ENCODE data around the gene FAM151A.

The FAM151A gene

GRCh38 chr1:54593571-54594160, 29.7 kb downstream of the FAM151A start:
- Histone ChIP-seq H3K9me3 (no peaks in the 10 kb centered on the region), H3K27me3 (no peaks in the 10 kb centered on the region), H3K4me1 (no peaks in the 10 kb centered on the region), H3K27ac (no peak overlapping the region), H3K36me3 (peaks cover 31 to 68% (median 41%) of the 10 kb centered on the region in 3 donors), H3K4me3 (no peak overlapping the region)
- intact Hi-C loops (cut with DNase I; ENCODE audit: low total_unique reads) = no loop called here
- no peak for TF ChIP-seq CTCF (IDR thresholded peaks at IDR 0.05)
- DNase-seq = no peak

- intact Hi-C loops (cut with DNase I; ENCODE audit: low total_unique reads) = no loop called here
- no peaks in the 10 kb centered on the region for H3K4me1 ChIP-seq
- peaks cover 18 to 56% (median 23%) of the 10 kb centered on the region in 3 donors for H3K36me3 ChIP-seq
Observed at GRCh38 chr1:54591127-54591756, 32.1 kb downstream of the FAM151A start.

GRCh38 chr1:54588377-54588776, 34.9 kb downstream of the FAM151A start:
- peaks cover 0 to 2% (median under 1%) of the 10 kb centered on the region in 4 donors for H3K4me1 ChIP-seq
- no peak overlapping the region for H3K27ac ChIP-seq
- no peaks in the 10 kb centered on the region for H3K9me3 ChIP-seq
- TF ChIP-seq CTCF (IDR thresholded peaks at IDR 0.05) = no peak
- H3K36me3 ChIP-seq = peaks cover 0 to 27% (median 15%) of the 10 kb centered on the region in 3 donors
- H3K4me3 ChIP-seq = no peak overlapping the region
- no peak for DNase-seq
- no peaks in the 10 kb centered on the region for H3K27me3 ChIP-seq
- intact Hi-C loops (cut with DNase I; ENCODE audit: low total_unique reads) = no loop called here

More at GRCh38 chr1:54591127-54591756, 32.1 kb downstream of the FAM151A start:
- DNase-seq = no peak
- Histone ChIP-seq H3K9me3 (no peaks in the 10 kb centered on the region), H3K27ac (no peak overlapping the region), H3K4me3 (no peak overlapping the region), H3K27me3 (no peaks in the 10 kb centered on the region)
- TF ChIP-seq CTCF (IDR thresholded peaks at IDR 0.05) = no peak

DNA sequence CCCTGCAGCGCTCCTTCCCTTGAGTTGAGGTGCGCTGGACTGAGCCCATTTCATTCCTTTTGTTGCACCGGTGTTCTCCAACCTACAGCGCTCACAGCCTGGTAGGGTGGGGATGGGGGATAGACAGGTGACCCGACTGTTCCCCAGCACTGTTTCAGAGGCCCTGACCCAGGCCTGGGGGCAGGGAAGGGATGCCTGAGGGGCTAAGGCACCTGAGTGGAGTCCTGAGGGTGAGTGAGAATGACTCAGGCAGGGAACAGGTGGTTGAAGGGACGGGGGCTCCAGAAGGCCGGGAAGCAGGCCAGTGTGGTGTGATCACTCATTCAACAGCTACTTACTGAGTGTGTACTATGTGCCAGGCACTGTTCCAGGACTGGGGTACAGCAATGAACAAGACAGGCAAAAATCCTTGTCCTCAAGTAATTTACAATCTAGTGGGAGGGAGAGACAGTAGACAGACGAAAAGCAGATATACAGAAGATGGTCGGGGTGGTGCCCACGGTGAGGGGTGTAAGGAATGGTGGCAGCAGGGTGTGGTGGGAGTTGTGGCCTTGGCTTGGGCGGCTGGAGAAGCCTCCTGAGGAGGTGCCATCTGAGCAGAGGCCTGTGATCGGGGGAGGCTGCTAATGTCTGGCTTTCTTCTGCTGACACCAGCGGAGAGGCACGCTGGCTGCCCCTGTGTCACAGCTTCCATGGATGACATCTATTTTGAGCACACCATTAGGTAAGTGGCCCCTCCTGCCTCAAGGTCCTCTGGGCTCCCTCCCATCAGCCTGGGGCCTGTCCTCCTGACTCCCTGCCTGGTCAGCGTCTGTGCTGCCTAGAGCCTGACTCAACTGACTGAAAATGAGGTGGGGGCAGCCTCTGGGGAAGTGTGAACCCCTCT, 37.9 kb downstream of the FAM151A start:
- no peak for DNase-seq
- intact Hi-C loops (cut with DNase I; ENCODE audit: low total_unique reads) = no loop called here
- H3K4me3 ChIP-seq = no peak overlapping the region
- no peaks in the 10 kb centered on the region for H3K9me3 ChIP-seq
- no peaks in the 10 kb centered on the region for H3K27me3 ChIP-seq
- H3K4me1 ChIP-seq = peaks cover 0 to 30% (median 21%) of the 10 kb centered on the region in 4 donors
- peaks cover 0 to 15% (median 11%) of the 10 kb centered on the region in 3 donors for H3K36me3 ChIP-seq
- no peak for TF ChIP-seq CTCF (IDR thresholded peaks at IDR 0.05)
- H3K27ac ChIP-seq = no peak overlapping the region

- DNase-seq = no peak
- Histone ChIP-seq H3K36me3 (peaks cover 0 to 11% (median 8%) of the 10 kb centered on the region in 3 donors), H3K27ac (no peak overlapping the region), H3K27me3 (no peaks in the 10 kb centered on the region), H3K4me1 (peaks cover 0 to 38% (median 25%) of the 10 kb centered on the region in 4 donors), H3K9me3 (no peaks in the 10 kb centered on the region), H3K4me3 (no peak overlapping the region)
- intact Hi-C loops (cut with DNase I; ENCODE audit: low total_unique reads) = no loop called here
- TF ChIP-seq CTCF (IDR thresholded peaks at IDR 0.05) = no peak
Observed at GRCh38 chr1:54584575-54584974, 38.8 kb downstream of the FAM151A start.

Measured in tibial artery (tissue), 4 donors.